Prostate gland (tissue), 2 donors: ENCODE measurements around the gene TEC.

Experiments
- POLR2A ChIP-seq: fragments of 450-650 bp; IDR thresholded peaks from one replicate; pipeline ENCODE4 v1.6.1; 2016; ENCODE audit warnings: antibody characterized with exemption, mild to moderate bottlenecking
- TF ChIP-seq, protein P1 (sequence below), 4 experiments: fragments of 200-600 bp in 2 of 4; fragments of 450-650 bp in 2 of 4; sonication (generic) in 2 of 4; IDR thresholded peaks; 1 replicate in 3 of 4; 2 replicates in 1 of 4; pipeline ENCODE4 v1.5.1; 2016 to 2019; ENCODE audit warnings: antibody characterized with exemption in 4 of 4, mild to moderate bottlenecking in 2 of 4, moderate library complexity in 2 of 4

DNA sequence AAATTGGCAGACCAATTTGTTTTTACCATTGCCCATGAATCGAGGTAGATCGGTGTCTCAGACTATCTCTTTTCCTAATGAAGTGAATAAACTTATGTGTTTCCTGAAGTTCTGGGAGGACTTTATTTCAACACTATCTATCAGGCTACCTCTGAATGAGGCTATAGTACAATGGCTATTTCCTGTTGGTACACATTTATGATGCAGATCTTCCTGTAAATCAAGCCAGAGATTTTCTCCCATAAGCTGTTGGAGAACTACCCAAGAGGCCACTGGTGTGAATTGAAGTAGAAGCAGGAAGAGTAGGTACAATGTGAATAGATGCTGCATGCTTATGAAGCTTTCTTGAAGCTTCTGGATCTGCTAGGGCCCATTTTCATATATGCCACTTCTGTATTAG is 151.6 kb downstream of the TEC start:
- TF ChIP-seq, protein P1, sequence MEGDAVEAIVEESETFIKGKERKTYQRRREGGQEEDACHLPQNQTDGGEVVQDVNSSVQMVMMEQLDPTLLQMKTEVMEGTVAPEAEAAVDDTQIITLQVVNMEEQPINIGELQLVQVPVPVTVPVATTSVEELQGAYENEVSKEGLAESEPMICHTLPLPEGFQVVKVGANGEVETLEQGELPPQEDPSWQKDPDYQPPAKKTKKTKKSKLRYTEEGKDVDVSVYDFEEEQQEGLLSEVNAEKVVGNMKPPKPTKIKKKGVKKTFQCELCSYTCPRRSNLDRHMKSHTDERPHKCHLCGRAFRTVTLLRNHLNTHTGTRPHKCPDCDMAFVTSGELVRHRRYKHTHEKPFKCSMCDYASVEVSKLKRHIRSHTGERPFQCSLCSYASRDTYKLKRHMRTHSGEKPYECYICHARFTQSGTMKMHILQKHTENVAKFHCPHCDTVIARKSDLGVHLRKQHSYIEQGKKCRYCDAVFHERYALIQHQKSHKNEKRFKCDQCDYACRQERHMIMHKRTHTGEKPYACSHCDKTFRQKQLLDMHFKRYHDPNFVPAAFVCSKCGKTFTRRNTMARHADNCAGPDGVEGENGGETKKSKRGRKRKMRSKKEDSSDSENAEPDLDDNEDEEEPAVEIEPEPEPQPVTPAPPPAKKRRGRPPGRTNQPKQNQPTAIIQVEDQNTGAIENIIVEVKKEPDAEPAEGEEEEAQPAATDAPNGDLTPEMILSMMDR (IDR thresholded peaks at IDR 0.05), result no peak
- TF ChIP-seq POLR2A, result no peak
